Fibroblast of skin of scalp (primary cell): Measurements from ENCODE around the gene WDR48.

ENCODE experiments used
- DNase-seq: peaks from one replicate; pipeline ENCODE4 v3.0.0-alpha.2; 2013

WDR48 gene

GRCh38 chr3:39140341-39140971 lies 88.6 kb downstream of the WDR48 start:
- no peak for DNase-seq

GRCh38 chr3:39141171-39141995 lies 89.6 kb downstream of the WDR48 start:
- DNase-seq, result peak; percentile 42

GRCh38 chr3:39142067-39142466 lies 90.3 kb downstream of the WDR48 start:
- DNase-seq, result no peak

- DNase-seq, result no peak
Observed at GRCh38 chr3:39143051-39143885, 91.5 kb downstream of the WDR48 start.

- no peak for DNase-seq
Observed at GRCh38 chr3:39144095-39144747, 92.4 kb downstream of the WDR48 start.

GRCh38 chr3:39144748-39145380 lies 93.0 kb downstream of the WDR48 start:
- no peak for DNase-seq

GRCh38 chr3:39146083-39146501 lies 94.3 kb downstream of the WDR48 start:
- DNase-seq, result peak; percentile 23
